Left ventricle myocardium superior (tissue), 1 donor: ENCODE measurements around the gene OCEL1. TPM values are rescaled to one million over a fixed set of nuclear protein-coding genes. Genes with fewer than 3 reads are reported as not detected.
"Not testable (repeated sequence)": the region's sequence is repeated elsewhere in the genome, so short reads cannot be mapped to it uniquely, and the experiment has no call there.

ENCODE experiments used
- ATAC-seq: fragments of 200-7000 bp; cut with Tn5 transposase; one replicate; pipeline ENCODE4 v1.9.1; 2020; ENCODE audit warnings: mild to moderate bottlenecking, moderate library complexity
- DNase-seq: peaks from one replicate; pipeline ENCODE4 v3.0.0-alpha.2; 2020
- intact Hi-C: fragments of 100-400 bp; cut with micrococcal nuclease; formaldehyde crosslinking; loops from one replicate; pipeline ENCODE4 v1.11.0; 2022
- long read RNA-seq: library from polyadenylated mRNA; unstranded; transcript quantifications from one replicate; pipeline ENCODE4 v2.0.0, GENCODE V29; 2021
- total RNA-seq: library from RNA; stranded (reverse); fragmentation: NEBNext Ultra II Directional; extraction: Animal tissue kit (Norgen Biotek cat#: 25700); gene quantifications from one replicate; pipeline ENCODE4 v1.2.1, GENCODE V29; 2021
- donor health status: DM: no; HTN: yes; CAD: no; lungs with severe emphysema.

OCEL1 gene
- total RNA-seq: 28.0 TPM
- long read RNA-seq, transcript OCEL1-201 (6 exons, 1,133 nt): major isoform, 5 of 28 reads
- long read RNA-seq, partial matches to known transcripts: 7 of 28 reads
- long read RNA-seq, other reads (novel, unspliced or antisense): 8 of 28 reads

GRCh38 chr19:17226002-17226933 lies at the start of gene OCEL1:
Gene OCEL1 (plus strand): TSS chr19:17226226. CDS start chr19:17226248, 22 bp downstream.
- peak; percentile 100 for DNase-seq
- peak; percentile 96 for ATAC-seq
- intact Hi-C loops: no loop called here

- DNase-seq (no peak), ATAC-seq (no peak)
- intact Hi-C loops: no loop called here
Measured at GRCh38 chr19:17178291-17178690, 47.7 kb upstream of the OCEL1 start.

- ATAC-seq (no peak), DNase-seq (no peak)
- intact Hi-C loops: no loop called here
Measured at GRCh38 chr19:17180997-17181702, 44.9 kb upstream of the OCEL1 start.

- no peak for ATAC-seq
- intact Hi-C loops: no loop called here
- no peak for DNase-seq
Measured at GRCh38 chr19:17183271-17183761, 42.7 kb upstream of the OCEL1 start.

- DNase-seq: no peak
- intact Hi-C loops: no loop called here
- ATAC-seq: peak; percentile 13
Measured at GRCh38 chr19:17183858-17184321, 42.1 kb upstream of the OCEL1 start.

- intact Hi-C loops: no loop called here
- peak; percentile 34 for ATAC-seq
- DNase-seq: no peak
Measured at GRCh38 chr19:17184371-17184841, 41.6 kb upstream of the OCEL1 start.

GRCh38 chr19:17185590-17185989 lies 40.4 kb upstream of the OCEL1 start:
- ATAC-seq (no peak), DNase-seq (no peak)
- intact Hi-C loops: no loop called here

- ATAC-seq, DNase-seq, intact Hi-C loops: not testable (repeated sequence)
Measured at GRCh38 chr19:17191736-17192135, 34.3 kb upstream of the OCEL1 start.

GRCh38 chr19:17192751-17193150 lies 33.3 kb upstream of the OCEL1 start:
- no peak for DNase-seq
- intact Hi-C loops: no loop called here
- no peak for ATAC-seq

- ATAC-seq: no peak
- intact Hi-C loops: no loop called here
- DNase-seq: no peak
Measured at GRCh38 chr19:17194608-17195007, 31.4 kb upstream of the OCEL1 start.

- intact Hi-C loops: no loop called here
- DNase-seq: peak; percentile 17
- no peak for ATAC-seq
Measured at GRCh38 chr19:17195106-17195505, 30.9 kb upstream of the OCEL1 start.

- ATAC-seq (no peak), DNase-seq (no peak)
- intact Hi-C loops: no loop called here
Measured at GRCh38 chr19:17196610-17197009, 29.4 kb upstream of the OCEL1 start.

- DNase-seq: no peak
- ATAC-seq: no peak
- intact Hi-C loops: no loop called here
Measured at GRCh38 chr19:17197666-17198065, 28.4 kb upstream of the OCEL1 start.

- intact Hi-C loops: no loop called here
- ATAC-seq (no peak), DNase-seq (peak; percentile 42)
Measured at GRCh38 chr19:17200408-17201079, 25.5 kb upstream of the OCEL1 start.

- intact Hi-C loops: no loop called here
- ATAC-seq (no peak), DNase-seq (peak; percentile 26)
Measured at GRCh38 chr19:17202249-17202648, 23.8 kb upstream of the OCEL1 start.

GRCh38 chr19:17202713-17203112 lies 23.3 kb upstream of the OCEL1 start:
- DNase-seq: no peak
- ATAC-seq: no peak
- intact Hi-C loops: no loop called here

GRCh38 chr19:17205237-17206140 lies 20.5 kb upstream of the OCEL1 start:
- peak; percentile 65 for ATAC-seq

More at GRCh38 chr19:17205237-17206140, 20.5 kb upstream of the OCEL1 start:
- peak; percentile 78 for DNase-seq
- intact Hi-C loops: no loop called here
